Measurements from ENCODE around the gene MEF2D. TPM values are rescaled to one million over a fixed set of nuclear protein-coding genes. Genes with fewer than 3 reads are reported as not detected.

MEF2D gene
- total RNA-seq, 1 donor from 2014 or later: 56.6 TPM

DNA sequence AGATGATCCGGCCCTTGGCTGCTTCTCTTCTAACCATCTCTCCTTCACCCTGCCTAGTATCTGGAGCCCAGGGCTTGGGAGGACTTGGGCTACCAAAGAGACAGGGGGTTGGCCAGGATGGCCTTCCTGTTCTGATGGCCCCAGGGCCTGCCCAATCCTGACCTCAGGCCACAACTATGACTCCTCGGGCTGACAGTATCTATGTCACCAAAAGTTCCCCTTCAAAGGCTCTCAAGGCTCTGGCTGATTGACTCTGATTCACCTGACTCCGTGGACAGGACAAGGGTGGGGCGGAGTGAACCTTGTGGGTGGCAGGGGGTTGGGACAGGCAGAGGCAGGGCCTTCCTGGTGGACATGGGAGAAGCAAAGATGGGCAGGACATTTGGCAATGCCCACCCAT lies 12.7 kb downstream of the MEF2D start:
- H3K27ac Mint-ChIP-seq (ENCODE audit: unreplicated experiment): no peak overlapping the region
- H3K4me2 ChIP-seq (ENCODE audit: low read length): no peak overlapping the region
- no peaks in the 10 kb centered on the region for H3K9me3 ChIP-seq (ENCODE audit: insufficient read depth, low read depth, low read length)
- no peak overlapping the region for H3K4me3 Mint-ChIP-seq (ENCODE audit: unreplicated experiment)
- peaks cover 100% of the 10 kb centered on the region for H3K79me2 ChIP-seq (ENCODE audit: insufficient read depth, low read length)
- peaks cover 50% of the 10 kb centered on the region for H3K4me1 Mint-ChIP-seq (ENCODE audit: low read depth, unreplicated experiment)
- H2AFZ ChIP-seq (ENCODE audit: low read depth, low read length): no peak overlapping the region
- no peak overlapping the region for H3K9ac ChIP-seq (ENCODE audit: low read length)
- no peak for TF ChIP-seq EZH2 (IDR thresholded peaks at IDR 0.05; ENCODE audit: insufficient read depth, low read length)
- TF ChIP-seq, protein P1, sequence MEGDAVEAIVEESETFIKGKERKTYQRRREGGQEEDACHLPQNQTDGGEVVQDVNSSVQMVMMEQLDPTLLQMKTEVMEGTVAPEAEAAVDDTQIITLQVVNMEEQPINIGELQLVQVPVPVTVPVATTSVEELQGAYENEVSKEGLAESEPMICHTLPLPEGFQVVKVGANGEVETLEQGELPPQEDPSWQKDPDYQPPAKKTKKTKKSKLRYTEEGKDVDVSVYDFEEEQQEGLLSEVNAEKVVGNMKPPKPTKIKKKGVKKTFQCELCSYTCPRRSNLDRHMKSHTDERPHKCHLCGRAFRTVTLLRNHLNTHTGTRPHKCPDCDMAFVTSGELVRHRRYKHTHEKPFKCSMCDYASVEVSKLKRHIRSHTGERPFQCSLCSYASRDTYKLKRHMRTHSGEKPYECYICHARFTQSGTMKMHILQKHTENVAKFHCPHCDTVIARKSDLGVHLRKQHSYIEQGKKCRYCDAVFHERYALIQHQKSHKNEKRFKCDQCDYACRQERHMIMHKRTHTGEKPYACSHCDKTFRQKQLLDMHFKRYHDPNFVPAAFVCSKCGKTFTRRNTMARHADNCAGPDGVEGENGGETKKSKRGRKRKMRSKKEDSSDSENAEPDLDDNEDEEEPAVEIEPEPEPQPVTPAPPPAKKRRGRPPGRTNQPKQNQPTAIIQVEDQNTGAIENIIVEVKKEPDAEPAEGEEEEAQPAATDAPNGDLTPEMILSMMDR (IDR thresholded peaks at IDR 0.05; ENCODE audit: insufficient read depth, low read depth, low read length): no peak
- H3K36me3 Mint-ChIP-seq (ENCODE audit: low read depth, unreplicated experiment): peaks cover 13% of the 10 kb centered on the region
- H3K9me3 Mint-ChIP-seq (ENCODE audit: unreplicated experiment): no peaks in the 10 kb centered on the region
- H3K27me3 ChIP-seq (ENCODE audit: insufficient read depth, low read length): no peaks in the 10 kb centered on the region
- DNase-seq (ENCODE audit: low read depth) (no peak), FAIRE-seq (no peak)
- H3K36me3 ChIP-seq (ENCODE audit: insufficient read depth, low read length): no peaks in the 10 kb centered on the region
- no peak overlapping the region for H3K4me3 ChIP-seq (ENCODE audit: insufficient read depth, low read depth, low read length)
- H3K4me1 ChIP-seq (ENCODE audit: insufficient read depth, low read length): peaks cover 32% of the 10 kb centered on the region
- peaks cover 100% of the 10 kb centered on the region for H4K20me1 ChIP-seq (ENCODE audit: insufficient read depth, low read length)
- no peak overlapping the region for H3K27ac ChIP-seq (ENCODE audit: low read depth, low read length)
- no peaks in the 10 kb centered on the region for H3K27me3 Mint-ChIP-seq (ENCODE audit: low read depth, unreplicated experiment)

DNA sequence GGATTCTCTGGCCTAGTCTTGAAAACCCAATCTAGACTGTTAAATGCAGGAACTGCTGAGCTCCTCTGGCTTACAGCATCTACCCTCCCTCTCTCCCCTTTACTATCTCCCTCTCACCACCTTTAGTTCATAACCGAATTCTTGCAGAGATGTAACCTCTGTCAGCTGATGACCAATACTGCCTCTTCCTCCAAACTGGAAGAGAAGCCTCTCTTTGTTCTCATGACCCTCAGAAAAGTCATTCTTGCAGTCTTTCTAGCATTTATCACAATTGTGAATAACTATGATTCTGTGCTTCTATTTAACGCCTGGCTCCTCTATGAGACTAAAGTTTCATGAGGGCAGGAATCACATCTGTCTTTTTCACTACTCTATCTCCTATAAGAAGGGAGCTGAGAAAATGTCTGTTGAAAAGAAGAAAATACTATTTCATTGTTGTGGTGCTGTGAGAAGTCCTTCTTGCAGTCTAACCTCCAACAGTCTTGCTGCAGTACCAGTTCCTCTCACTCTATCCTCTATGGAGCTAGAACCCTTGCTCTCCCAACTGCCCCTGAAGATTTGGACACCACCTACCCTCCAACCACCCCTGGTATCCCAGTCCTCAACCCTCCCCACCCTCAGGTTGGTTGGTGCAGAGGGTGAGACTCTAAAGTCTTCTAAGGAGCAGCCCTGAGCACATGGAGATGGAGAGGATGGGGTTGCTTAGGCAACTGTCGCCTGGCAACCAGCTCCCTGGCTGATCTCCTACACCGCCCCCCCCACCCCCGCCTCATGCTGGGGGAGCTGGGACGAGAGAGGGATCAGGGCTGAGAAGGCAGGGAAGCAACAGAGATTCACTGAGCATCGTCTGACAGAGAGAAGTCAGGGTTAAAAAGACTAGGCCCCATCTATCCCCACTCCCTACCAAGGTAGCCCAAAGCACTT lies 13.9 kb downstream of the MEF2D start:
- DNase-seq (ENCODE audit: low read depth) (no peak), FAIRE-seq (no peak)
- no peak overlapping the region for H3K4me2 ChIP-seq (ENCODE audit: low read length)
- Mint-ChIP-seq H3K4me3 (ENCODE audit: unreplicated experiment) (no peak overlapping the region), H3K27ac (ENCODE audit: unreplicated experiment) (no peak overlapping the region), H3K4me1 (ENCODE audit: low read depth, unreplicated experiment) (peaks cover 42% of the 10 kb centered on the region), H3K36me3 (ENCODE audit: low read depth, unreplicated experiment) (peaks cover 16% of the 10 kb centered on the region), H3K9me3 (ENCODE audit: unreplicated experiment) (no peaks in the 10 kb centered on the region), H3K27me3 (ENCODE audit: low read depth, unreplicated experiment) (no peaks in the 10 kb centered on the region)
- H3K4me1 ChIP-seq (ENCODE audit: insufficient read depth, low read length): peaks cover 28% of the 10 kb centered on the region
- no peak overlapping the region for H3K27ac ChIP-seq (ENCODE audit: low read depth, low read length)
- H3K27me3 ChIP-seq (ENCODE audit: insufficient read depth, low read length): no peaks in the 10 kb centered on the region
- H3K36me3 ChIP-seq (ENCODE audit: insufficient read depth, low read length): peaks cover 7% of the 10 kb centered on the region
- peaks cover 93% of the 10 kb centered on the region for H3K79me2 ChIP-seq (ENCODE audit: insufficient read depth, low read length)
- H3K9ac ChIP-seq (ENCODE audit: low read length): no peak overlapping the region
- no peaks in the 10 kb centered on the region for H3K9me3 ChIP-seq (ENCODE audit: insufficient read depth, low read depth, low read length)
- H4K20me1 ChIP-seq (ENCODE audit: insufficient read depth, low read length): peaks cover 100% of the 10 kb centered on the region
- no peak overlapping the region for H2AFZ ChIP-seq (ENCODE audit: low read depth, low read length)
- no peak overlapping the region for H3K4me3 ChIP-seq (ENCODE audit: insufficient read depth, low read depth, low read length)
- TF ChIP-seq EZH2 (IDR thresholded peaks at IDR 0.05; ENCODE audit: insufficient read depth, low read length): no peak
- TF ChIP-seq, protein P1 (IDR thresholded peaks at IDR 0.05; ENCODE audit: insufficient read depth, low read depth, low read length): no peak

DNA sequence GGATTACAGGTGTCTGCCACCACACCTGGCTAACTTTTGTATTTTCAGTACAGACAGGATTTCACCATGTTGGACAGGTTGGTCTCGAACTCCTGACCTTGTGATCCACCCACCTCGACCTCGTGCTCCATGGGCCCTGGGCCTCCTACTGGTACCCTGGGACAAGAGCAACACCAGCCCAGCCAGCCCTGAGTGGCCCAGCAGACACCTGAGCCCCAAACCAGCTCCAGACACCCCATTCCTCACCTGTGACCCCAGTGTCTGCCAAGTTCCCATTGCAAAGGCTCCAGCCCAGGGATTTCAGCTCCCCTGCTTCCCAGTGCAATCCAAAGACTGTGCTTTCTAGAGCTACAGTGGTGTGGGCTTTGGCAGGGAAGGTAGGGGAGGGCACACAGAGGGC lies 14.6 kb downstream of the MEF2D start:
- no peaks in the 10 kb centered on the region for H3K27me3 Mint-ChIP-seq (ENCODE audit: low read depth, unreplicated experiment)
- Histone ChIP-seq H3K27me3 (ENCODE audit: insufficient read depth, low read length) (no peaks in the 10 kb centered on the region), H3K9me3 (ENCODE audit: insufficient read depth, low read depth, low read length) (no peaks in the 10 kb centered on the region), H3K79me2 (ENCODE audit: insufficient read depth, low read length) (peaks cover 86% of the 10 kb centered on the region), H3K36me3 (ENCODE audit: insufficient read depth, low read length) (peaks cover 8% of the 10 kb centered on the region), H2AFZ (ENCODE audit: low read depth, low read length) (no peak overlapping the region), H3K4me3 (ENCODE audit: insufficient read depth, low read depth, low read length) (no peak overlapping the region), H3K4me2 (ENCODE audit: low read length) (no peak overlapping the region), H3K4me1 (ENCODE audit: insufficient read depth, low read length) (peaks cover 21% of the 10 kb centered on the region), H3K27ac (ENCODE audit: low read depth, low read length) (no peak overlapping the region), H4K20me1 (ENCODE audit: insufficient read depth, low read length) (peaks cover 100% of the 10 kb centered on the region), H3K9ac (ENCODE audit: low read length) (no peak overlapping the region)
- FAIRE-seq: no peak
- no peak overlapping the region for H3K27ac Mint-ChIP-seq (ENCODE audit: unreplicated experiment)
- TF ChIP-seq, protein P1 (IDR thresholded peaks at IDR 0.05; ENCODE audit: insufficient read depth, low read depth, low read length): no peak
- no peak for TF ChIP-seq EZH2 (IDR thresholded peaks at IDR 0.05; ENCODE audit: insufficient read depth, low read length)
- H3K36me3 Mint-ChIP-seq (ENCODE audit: low read depth, unreplicated experiment): peaks cover 18% of the 10 kb centered on the region
- H3K9me3 Mint-ChIP-seq (ENCODE audit: unreplicated experiment): no peaks in the 10 kb centered on the region
- H3K4me1 Mint-ChIP-seq (ENCODE audit: low read depth, unreplicated experiment): peaks cover 35% of the 10 kb centered on the region
- H3K4me3 Mint-ChIP-seq (ENCODE audit: unreplicated experiment): no peak overlapping the region
- no peak for DNase-seq (ENCODE audit: low read depth)
